Raji (cell line): ENCODE results near the gene MVB12B.

ENCODE experiments used
- POLR2A ChIP-seq: IDR thresholded peaks from 2 replicates; pipeline ENCODE4 v1.6.1; 2011; ENCODE audit warnings: low read depth, low read length, control low read depth; ENCODE audit not compliant: insufficient read depth

The MVB12B gene

DNA sequence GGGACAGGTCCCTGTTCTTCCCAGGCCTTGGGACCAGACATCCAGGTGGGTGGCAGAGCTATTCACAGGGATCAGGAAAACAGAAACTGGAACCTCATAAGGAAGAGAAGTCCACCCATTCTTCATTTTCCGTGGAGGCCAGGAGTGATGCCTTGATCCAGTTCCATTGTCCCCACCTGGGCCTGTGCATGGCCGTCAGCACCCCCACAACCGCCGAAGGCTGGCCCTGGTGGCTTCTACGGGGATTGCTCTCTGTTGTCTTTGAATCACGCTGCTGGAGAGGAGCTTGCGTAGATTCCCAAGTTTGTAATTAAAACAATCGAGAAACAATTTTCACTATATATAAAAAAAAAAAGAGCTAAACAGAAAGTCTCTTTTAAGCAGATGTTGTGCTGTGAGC, 134.4 kb downstream of the MVB12B start:
- TF ChIP-seq POLR2A, result no peak

DNA sequence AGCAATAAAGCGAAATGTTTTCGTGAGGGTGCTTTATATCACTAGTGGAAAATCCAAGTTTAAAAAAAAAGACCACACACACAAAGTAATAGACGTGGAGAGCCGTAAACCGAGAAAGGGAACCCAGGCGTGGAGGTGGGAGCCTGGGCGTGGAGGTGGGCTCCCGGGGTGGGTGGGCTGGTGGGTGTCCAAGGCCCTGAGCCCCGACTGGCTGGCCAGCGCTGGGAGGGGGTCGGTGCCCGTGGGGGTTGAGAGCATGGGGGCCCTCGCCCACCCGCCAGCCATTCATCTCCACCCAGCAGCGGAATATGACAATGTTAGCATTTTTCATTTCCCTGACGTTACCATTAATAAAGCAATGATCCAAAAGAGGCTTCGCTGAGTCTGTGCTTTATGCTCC, 135.0 kb downstream of the MVB12B start:
- no peak for TF ChIP-seq POLR2A

DNA sequence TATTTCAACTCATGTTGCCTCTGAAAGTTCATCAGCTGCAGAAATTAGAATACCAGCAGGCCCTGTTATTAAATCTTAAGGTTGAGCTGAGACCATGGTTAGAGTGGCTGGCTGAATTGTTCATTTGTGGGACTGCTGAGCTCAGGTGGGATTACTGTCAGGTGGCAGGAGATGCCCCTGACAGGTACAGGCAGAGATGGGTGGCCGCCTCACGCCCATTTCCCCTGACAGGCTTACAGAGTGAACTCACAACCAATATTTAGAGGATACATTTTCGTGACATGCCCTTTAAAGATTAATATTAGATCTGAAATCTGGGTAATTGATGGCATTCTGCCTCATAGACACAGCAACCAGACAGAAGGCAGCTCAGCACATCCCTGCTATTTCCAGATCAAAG, 136.0 kb downstream of the MVB12B start:
- TF ChIP-seq POLR2A, result no peak

DNA sequence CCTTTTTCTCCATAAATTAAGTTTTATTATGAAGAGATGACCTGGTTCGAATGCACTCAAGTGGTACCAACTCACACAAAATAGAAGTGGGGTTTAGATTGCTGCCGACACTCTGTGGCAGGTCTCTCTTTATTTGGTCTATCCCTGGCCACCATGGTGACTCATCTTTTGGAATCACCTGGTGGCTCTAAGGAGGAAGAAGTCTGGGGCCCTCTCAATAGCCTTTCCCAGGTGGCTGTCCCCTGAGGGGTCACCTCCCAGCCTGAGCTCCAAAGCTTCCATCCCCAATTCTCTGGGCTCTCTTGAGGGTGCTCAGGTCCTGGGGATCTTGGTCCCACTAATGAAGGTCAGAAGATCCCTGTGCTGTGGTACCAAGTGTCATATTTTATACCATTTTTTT, 136.8 kb downstream of the MVB12B start:
- no peak for TF ChIP-seq POLR2A

DNA sequence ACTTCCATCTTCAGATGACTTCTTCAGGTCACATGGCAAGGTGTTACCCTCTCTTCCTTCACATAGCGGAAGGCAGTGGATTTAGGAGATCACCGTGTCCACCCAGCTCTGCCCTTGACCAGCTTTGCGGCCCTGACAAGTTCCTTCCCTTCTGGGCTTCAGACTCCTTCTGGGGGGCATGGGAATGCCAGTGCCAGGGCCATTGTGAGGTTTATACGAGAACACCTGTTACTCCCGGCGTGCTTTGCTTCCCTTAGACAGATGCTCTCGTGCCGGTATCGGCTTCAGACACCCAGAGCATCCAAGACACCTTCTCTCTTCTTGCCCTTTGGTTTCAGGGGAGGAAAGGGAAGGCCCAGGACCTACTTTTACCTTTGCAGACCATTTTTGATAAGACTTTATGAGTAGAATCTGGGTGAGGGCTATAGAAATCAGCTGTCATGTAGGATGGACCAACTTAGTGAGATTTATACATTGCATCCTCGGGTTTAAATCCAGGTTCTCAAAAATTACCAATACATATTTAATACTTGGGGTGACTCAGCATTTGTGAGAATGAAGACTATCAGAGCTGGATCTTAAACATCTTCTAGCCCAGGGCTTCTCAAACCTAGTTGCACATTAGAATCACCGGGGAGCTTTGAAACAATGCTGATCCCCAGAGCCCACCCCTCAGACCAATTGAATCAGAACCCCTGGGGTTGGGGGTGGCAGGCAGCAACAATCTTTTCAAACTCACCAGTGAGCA, 138.2 kb downstream of the MVB12B start:
- TF ChIP-seq POLR2A, result no peak

DNA sequence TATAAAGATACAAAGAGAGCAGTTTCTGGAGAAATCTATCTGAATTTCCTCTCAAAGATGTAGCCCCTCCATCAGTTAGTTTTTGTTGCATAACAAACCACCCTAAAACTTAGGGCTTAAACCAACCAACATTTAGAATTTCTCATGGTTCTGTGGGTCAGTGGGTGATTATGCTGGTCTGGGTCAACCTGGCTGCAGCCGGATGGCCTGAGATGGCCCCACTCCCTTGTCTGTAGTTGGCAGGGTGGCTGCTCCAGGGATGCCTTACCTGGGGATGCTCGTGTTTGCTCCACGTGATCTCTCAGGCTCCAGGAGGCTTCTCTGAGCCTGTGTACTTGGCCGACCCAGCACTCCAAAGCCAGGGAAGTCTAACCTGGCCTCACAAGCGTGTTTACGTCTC, 139.3 kb downstream of the MVB12B start:
- no peak for TF ChIP-seq POLR2A

DNA sequence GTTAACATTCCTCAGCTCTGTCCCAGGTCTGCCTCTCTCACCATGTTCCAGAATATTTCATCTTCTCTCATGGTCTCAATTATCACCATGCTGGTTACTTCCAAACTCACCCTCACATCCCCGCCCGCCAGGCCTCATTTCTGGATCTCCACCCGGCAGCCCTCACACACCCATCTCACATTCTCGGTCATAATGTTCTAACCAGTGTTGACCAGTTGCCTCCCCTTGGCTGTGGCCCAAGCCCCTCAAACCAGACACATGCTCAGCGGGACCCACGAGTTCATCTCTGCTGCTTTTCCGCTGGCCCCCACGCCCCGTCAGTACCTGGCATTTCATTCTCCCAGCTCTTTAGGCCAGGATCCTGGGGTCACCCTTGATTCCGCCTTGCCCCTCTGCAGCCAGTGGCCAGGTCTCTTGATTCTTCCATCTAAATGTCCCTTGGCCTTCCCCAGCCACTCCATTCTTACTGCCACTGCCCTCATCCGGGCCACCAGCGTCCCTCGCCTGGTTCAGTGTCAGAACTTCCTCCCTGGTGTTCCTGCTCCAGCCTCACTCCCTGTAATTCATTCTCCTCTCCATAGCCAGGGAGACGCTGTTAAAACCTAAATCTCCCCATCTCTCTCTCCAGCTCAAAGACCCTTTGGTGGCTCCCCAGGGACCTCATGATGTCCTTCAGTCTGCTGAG, 141.7 kb downstream of the MVB12B start:
- no peak for TF ChIP-seq POLR2A

DNA sequence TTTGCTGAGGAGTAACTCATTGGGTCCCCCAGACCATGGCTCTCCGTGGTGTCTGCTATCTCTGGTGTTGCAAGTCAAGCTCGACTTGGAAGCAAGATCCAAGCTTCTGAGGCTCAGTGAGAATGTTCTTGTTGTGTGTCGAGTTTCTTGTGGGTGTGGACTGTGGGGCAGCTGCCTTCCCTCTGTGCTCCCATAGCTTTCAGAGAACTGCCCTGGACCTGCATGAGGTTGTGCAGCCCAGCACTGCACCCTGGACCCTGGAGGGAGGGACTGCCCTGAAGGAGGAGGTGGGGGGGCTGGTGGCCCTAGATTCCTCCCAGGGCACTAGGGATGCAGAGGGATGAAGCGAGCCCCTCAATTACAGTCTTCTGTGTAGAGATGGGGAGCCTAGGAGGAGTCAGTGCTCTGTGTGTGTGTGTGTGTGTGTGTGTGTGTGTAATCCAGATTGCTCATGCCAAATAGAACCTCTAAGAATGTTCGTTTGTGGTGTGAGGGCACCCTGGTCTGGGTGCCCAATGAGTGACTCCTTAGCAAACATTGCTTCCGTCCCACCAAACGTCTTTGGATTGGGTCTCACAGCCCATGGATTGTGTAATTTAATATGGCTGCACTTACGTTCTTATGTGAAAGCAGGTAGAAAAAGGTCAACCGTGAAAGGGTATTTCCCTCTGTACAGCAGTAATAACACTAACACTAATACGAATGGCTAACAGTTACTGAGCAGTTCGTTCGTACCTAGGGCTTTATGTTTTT, 143.8 kb downstream of the MVB12B start:
- no peak for TF ChIP-seq POLR2A

DNA sequence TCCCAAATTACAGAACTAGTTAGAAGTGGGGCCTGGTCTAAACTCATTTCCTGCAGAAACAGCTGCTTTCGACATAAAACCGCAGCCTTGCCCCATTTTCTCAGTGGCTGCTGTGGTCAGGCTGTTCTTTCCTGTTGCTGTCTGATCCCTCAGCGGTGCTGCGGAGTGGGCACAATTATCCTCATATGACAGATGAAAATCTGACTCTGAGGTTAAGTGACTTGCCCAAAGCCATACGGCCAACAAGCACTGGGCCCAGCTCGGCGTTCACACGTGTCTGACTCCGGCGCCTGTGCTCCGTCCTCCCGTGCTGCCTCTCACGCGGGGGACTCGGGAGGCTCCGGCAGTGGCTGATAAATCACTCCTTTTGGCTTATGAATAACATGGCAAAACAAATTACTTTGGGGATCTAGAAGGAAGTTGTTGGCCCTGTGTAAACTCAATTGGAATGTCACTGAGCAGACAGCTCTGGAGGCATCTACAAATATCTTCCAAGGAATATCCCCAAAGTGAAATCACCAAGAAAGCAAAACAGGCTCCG, 144.5 kb downstream of the MVB12B start:
- TF ChIP-seq POLR2A, result no peak

DNA sequence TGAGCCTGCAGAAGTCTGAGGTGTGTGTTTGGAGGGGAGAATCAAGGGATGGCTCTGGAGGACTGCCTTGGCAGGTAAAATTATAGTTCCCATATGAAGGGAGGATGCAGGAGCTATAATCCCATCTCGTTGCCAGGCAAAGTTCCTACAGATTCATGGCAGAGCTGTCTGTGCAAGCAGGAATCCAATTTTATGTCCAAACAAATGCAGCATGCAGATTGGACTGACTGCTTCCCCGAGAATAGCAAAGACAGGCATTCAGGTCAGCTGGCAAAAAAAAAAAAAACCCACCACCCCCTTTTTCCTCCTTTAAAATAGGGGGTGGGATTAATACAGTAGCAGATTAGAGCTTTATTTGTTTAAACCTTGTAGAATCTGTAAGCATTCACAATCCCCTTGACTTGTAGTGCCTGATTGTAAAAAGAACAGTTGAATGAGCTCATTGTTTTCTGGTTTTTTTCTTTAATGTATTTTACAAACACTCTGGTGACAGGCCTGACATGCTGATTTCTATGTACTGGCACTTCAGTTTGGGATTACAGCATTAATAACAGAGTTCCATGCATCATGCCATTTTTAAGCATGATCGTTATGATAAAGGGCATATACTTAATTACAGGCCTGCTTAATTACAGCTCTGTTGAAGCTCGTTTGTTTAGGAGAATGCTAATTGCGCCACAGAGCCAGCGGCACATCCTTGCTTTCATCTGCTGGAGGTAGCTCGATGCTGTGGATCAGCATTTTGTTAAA, 145.7 kb downstream of the MVB12B start:
- TF ChIP-seq POLR2A, result no peak

DNA sequence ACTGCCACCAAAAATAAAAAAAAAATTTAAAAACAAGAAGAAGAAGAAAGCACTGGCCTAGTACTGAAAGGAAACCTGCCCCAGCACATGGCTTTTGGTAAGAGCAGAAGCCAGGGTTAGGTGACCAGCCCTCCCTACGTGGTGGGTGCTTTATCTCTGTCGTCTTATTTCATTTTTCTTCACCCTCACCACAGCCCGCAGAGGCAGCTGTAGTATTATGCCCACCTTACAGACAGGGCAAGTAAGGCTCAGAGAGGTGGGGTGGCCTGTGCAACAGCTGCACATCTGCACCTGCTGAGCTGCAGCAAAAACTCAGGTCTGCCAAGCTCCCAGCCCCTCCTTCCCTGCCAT, 146.3 kb downstream of the MVB12B start:
- TF ChIP-seq POLR2A, result no peak

DNA sequence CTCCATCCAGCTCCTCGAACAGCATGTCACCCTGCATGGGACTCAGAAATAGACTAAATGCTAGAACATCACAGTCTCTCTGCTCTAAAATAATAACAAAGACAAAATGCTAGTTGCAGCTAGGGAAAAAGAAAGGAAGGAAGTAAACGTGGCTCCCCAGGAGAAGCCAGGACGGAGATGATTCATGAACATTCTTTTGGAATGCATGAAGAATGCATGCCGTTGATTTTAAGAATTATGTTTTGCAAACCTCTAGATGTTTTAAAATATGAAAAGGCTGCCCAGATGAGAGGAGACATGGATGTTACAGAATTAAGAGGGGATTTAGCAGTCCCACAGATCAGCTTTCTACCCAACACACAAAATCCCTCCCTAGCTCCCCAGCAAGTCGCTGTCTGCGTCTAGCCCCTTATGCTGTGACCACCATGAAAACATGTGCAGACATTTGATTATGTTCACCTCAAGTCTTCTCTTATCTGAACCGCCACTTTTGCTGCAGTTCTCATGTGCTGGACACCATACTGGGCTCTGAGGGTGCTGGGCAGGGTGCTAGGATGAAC, 147.7 kb downstream of the MVB12B start:
- no peak for TF ChIP-seq POLR2A

DNA sequence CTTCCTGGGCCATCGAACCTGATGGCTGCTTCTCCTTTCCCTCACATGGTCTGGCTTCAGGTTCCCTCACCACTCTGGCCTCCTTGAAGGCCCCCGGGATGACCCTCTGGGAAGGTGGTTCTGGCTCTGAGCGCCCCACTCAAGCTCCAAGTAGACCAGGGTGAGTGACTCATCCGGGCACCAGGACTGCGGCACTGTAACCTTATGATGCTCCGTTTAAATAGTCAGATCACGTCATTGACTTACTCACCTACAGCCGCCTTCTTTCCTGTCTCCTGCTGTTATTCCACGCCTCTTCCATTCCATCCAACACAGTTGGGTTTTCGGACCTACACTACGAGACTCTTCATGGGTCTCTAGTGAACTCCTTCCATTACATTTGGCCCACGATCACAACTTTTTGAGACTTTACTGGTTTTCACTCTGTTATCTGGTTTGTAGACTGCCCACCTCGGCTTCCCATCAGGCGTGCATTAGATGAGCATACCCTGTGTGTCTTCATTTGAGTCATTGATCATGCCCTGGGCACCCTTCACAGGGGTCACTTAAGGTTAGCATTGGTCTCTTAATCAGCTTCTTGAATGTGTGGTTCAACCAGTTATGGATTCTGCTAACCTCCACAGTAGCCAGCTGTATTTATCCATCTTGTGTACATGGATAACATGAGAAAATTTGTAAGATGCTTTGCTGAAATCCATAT, 148.3 kb downstream of the MVB12B start:
- TF ChIP-seq POLR2A, result no peak

DNA sequence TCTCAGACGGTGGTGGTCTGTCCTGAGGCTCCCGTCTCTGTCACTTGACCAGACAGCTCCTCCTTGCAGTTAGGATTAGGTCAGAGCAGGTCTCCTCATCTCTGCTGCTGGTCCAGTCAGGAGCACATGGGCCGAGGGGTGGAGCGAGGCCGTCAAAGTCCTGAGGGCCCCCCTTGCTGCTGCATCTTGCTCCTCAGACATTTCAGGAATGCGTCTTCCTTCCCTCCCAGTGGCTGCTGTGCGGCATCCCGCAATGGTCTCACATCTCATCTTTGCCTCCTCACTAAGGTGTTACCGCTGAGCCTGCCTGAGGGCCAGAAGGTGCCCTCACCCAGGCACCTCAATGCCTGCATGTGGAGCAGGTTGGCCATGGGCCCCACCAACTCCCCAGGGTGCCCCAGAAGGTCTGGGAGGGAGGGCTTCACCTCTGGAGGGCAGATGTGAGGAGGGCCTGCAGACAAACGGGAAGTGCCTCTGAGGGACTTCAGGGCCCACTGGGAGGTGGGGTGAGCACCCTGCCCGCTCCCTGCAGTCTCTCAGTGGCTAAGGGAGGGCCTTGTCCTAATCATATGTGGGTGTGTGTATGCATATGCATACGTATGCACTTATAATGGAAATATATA, 149.4 kb downstream of the MVB12B start:
- no peak for TF ChIP-seq POLR2A
